HT1080 (cell line): Measurements from ENCODE around the gene CDCP1. TPM values are rescaled to one million over a fixed set of nuclear protein-coding genes. Genes with fewer than 3 reads are reported as not detected.
A peak's percentile ranks its signal among the peaks of the same experiment; 100 is the strongest.
"Not testable (repeated sequence)": the region's sequence is repeated elsewhere in the genome, so short reads cannot be mapped to it uniquely, and the experiment has no call there.

ENCODE experiments used
- DNase-seq: peaks from one replicate; pipeline ENCODE4 v3.0.0-alpha.2; 2015; ENCODE audit warnings: low read depth
- total RNA-seq: library from RNA; depleted of rRNA; stranded (reverse); fragments of >200 nt; shearing (Covaris generic); gene quantifications from 2 replicates; pipeline ENCODE4 v1.2.3, GENCODE V29; 2014

The CDCP1 gene
- total RNA-seq, 1 experiment from 2014 or later = 23.8 TPM

GRCh38 chr3:45057557-45057956 is 88.6 kb downstream of the CDCP1 start:
- DNase-seq = peak; percentile 51

DNA sequence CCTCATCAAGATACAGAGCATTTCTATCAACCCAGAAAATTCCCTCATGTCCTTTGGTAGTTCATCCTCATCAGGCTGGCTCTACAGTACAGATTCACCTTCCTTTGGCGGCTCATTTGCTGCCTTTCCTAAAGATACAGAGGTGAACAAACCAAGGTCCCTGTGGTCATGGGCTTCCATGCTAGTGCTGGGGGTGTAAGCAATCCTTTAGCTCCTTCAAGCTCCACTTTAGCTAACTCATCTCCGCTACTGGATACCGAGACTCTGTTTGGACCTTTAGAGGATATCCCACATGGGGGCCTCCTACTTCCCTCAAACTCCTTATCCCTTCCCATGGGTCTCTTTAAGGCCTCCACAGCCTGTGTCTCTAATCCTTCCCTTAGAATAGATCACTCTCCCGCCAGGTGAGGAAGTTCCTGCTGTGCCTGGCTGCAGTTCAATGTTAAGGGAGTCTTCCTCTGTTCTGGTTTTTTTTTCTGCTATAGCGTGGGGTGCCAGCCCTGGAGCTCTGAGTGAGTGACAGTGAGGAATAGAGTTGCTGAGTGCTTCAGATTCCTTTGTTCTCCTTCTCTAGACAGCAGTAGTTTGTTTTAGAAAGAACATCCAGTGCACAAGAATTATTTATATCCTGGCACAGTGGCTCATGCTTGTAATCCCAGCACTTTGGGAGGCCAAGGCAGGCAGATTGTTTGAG is 89.4 kb downstream of the CDCP1 start:
- no peak for DNase-seq

DNA sequence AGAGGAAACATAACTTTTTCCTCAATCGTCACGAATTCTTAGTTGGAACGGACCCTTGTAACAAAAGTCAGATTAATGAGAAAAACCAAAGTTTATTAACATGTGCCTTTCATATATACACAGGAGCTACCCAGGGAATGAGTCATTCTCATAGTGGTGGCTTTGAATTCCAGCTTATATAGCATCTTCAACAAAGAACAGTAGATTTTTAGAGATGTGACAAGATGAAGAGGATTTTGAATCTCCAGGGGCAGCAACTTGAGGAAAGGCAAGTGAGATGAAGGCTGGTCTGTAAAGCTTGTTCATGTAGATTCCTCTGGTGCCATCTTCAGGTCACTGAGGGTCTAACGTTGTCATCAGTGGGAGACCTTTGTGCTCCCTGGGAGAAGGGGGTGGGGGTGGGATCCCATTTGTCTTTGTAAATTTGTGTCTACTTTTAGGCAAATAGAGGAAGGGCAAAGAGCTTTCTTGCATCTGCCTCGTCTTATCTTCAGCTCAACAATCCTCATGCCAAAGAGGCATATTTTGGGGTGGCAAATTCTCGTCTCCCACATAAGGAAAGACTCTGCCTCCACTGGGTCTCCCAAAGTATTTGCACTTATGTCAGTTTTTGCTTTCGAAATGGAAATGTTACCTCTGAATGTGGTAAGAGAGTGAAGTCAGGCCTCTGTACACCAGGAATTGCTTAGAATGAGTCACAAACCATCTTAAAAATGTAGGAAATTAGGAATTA is 90.6 kb downstream of the CDCP1 start:
- DNase-seq = peak; percentile 82

DNA sequence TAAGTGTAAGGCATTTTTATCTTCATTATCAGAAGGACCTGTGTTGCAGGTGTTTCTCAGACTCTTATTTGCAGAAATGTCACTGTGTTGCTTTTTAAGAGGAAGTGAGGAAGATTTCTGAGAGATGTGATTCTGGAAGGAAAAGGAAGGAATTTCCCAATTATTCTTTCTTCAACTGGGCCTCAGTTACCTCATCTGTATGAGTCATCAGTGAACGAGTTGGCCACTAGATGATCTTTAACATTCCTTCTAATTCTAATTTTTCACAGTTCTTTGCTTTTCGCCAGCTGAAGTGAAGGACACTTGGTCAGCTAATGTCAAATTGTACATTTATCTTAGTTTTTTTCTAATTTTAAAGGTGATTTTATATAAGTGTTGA is 91.2 kb downstream of the CDCP1 start:
- peak; percentile 77 for DNase-seq

DNA sequence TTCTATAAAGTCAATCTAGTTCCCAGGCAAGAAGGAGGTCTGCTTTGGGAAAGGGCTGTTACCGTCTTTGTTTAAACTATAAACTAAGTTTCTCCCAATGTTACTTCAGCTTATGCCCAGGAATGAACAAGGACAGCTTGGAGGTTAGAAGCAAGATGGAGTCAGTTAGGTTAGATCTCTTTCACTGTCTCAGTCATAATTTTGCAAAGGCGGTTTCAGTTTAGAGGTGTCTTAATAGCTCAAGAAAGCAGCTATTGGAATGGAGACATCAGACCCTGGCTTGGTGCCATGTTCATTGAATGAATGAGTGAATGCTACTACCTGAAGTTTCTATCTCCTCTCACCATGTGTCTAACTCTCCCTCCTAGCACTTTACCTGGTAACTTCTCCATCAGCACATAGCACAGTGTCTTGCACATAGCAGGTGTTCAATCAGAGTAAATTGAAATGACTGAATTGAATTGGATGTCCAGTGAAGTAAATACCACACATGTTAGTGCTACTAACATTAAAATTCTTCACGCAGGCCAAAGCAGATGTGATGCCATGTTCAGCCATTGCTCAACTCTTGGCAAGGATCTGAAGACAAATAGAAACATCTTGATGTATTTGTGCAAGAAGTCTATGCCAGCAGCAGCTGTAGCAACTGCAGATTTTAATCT is 91.9 kb downstream of the CDCP1 start:
- DNase-seq = no peak

DNA sequence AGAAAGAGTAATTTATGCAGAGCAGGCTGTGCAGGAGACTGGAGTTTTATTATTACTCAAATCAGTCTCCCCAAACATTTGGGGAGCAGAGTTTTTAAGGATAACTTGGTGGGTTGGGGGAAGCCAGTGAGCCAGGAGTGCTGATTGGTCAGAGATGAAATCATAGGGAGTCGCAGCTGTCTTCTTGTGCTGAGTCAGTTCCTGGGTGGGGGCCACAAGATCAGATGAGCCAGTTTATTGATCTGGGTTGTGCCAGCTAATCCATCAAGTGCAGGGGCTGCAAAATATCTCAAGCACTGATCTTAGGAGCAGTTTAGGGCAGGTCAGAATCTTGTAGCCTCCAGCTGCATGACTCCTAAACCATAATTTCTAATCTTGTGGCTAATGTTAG is 92.4 kb downstream of the CDCP1 start:
- DNase-seq = not testable (repeated sequence)

DNA sequence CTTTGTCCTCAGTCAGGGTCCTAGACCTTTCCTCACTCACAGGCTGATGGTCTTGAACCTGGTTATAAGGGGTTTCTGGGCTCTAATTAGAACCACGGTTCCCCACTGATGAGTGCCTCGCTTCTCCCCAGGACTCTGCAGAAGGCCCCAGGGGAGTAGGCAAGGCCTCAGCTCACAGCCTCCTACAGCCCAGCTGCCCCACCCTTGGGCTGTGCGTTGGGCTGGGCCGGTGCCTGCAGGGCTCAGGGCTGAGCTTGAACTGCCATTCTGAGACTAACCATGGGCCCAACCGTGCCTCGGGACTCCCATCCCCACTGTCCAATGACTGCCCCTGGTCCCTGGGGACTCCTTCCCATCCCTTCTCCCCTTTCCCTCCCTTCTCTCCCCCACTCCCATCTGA is 94.5 kb downstream of the CDCP1 start:
- no peak for DNase-seq

- no peak for DNase-seq
Observed at GRCh38 chr3:45049807-45050206, 96.4 kb downstream of the CDCP1 start.

GRCh38 chr3:45048244-45048643 is 97.9 kb downstream of the CDCP1 start:
- DNase-seq = no peak

GRCh38 chr3:45043728-45044299 is 102.4 kb downstream of the CDCP1 start:
- peak; percentile 86 for DNase-seq

GRCh38 chr3:45042162-45042561 is 104.0 kb downstream of the CDCP1 start:
- no peak for DNase-seq

GRCh38 chr3:45041666-45042065 is 104.5 kb downstream of the CDCP1 start:
- DNase-seq = no peak

- DNase-seq = peak; percentile 98
Observed at GRCh38 chr3:45037720-45038455, 108.3 kb downstream of the CDCP1 start.

GRCh38 chr3:45035441-45036301 is 110.5 kb downstream of the CDCP1 start:
- no peak for DNase-seq

DNA sequence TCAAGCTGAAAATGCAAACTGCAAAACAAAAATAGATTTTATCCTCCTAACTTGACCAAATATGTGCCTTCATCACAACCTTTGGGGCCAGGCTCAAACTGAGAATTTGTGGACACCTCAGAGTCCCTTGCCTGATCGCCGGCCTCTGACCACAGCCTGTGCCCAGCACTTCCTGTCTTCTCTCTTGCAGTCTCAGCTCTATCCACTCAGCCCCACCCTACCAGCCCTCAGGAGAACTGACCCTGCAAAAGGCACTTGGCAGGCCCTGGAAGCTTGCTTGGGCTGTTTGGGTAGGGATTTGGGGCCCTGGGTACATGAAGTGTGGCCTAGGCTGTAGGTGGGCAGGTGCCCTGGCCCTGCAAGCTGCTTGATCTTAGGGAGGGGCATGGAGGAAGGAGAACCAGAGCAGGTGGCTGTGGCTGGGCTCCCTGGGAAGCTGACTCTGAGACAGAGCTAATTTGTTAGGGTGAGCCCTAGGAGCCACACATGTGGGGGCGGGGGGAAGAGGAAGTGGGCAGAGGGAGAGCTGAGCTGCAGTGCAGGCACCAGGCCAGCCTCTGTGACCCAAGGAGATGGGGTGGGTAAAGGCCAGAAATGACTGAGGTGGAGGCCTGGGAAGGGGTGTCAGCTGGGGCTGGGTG is 111.4 kb downstream of the CDCP1 start:
- DNase-seq = peak; percentile 40

DNA sequence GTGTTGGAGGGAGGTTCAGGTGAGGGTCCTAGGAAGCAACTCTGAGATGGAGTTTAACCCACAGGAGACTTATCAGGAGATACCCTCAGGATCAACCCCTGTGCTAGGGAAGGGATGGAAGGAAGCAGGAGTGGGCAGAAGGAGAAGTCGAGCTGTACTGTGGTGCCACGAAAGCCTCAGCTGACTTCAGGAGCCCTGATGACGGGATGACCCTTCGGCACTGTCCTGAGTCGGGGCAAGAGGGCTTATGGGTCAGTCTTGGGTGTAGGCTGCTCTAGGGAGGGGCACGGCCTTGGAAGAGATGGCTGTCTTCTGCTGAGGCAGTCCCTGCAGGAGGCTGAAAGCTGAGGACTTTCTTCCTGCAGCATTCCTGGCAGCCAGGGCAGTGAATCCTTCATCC is 112.4 kb downstream of the CDCP1 start:
- no peak for DNase-seq
